NCI-H526 treated with DMSO at 0.1 percent for 48 hours (cell line): ENCODE results near the gene ZNF586.
"Not testable (repeated sequence)": the region's sequence is repeated elsewhere in the genome, so short reads cannot be mapped to it uniquely, and the experiment has no call there.

Experiments
- DNase-seq: peaks from one replicate; lab custom pipeline; 2025; lab: John Stamatoyannopoulos, UW

Gene ZNF586

GRCh38 chr19:57823608-57824007 lies 54.1 kb downstream of the ZNF586 start:
- DNase-seq, result not testable (repeated sequence)

GRCh38 chr19:57825511-57825910 lies 56.0 kb downstream of the ZNF586 start:
- DNase-seq, result no peak

GRCh38 chr19:57829316-57829715 lies 59.8 kb downstream of the ZNF586 start:
- DNase-seq, result no peak

GRCh38 chr19:57830071-57830602 lies 60.7 kb downstream of the ZNF586 start, which contains the start of gene ZNF587B:
Gene ZNF587B (plus strand): TSS chr19:57830299. CDS start chr19:57830529, 230 bp downstream.
- DNase-seq, result no peak
